Fibroblast of the aortic adventitia (primary cell): Measurements from ENCODE around the gene CPLX1. TPM values are rescaled to one million over a fixed set of nuclear protein-coding genes. Genes with fewer than 3 reads are reported as not detected.

Experiments used
- DNase-seq: peaks from one replicate; pipeline ENCODE4 v3.0.0-alpha.2; 2010; ENCODE audit warnings: low read depth
- H3K4me3 ChIP-seq: 2 replicates; pipeline ENCODE4 v1.5.1; 2011; ENCODE audit warnings: low read depth, mild to moderate bottlenecking, control low read depth, low read length, moderate library complexity
- total RNA-seq: library from RNA; depleted of rRNA; stranded (reverse); fragments of >200 nt; gene quantifications from 2 replicates; pipeline ENCODE4 v1.2.3, GENCODE V29; 2012; ENCODE audit warnings: low replicate concordance
- TF ChIP-seq, protein P1 (sequence below): IDR thresholded peaks from 2 replicates; pipeline ENCODE4 v1.5.1; 2011; ENCODE audit warnings: mild to moderate bottlenecking, low read length, control low read depth, inconsistent platforms; ENCODE audit not compliant: insufficient read depth

Gene CPLX1
- total RNA-seq, 1 donor: not detected

DNA sequence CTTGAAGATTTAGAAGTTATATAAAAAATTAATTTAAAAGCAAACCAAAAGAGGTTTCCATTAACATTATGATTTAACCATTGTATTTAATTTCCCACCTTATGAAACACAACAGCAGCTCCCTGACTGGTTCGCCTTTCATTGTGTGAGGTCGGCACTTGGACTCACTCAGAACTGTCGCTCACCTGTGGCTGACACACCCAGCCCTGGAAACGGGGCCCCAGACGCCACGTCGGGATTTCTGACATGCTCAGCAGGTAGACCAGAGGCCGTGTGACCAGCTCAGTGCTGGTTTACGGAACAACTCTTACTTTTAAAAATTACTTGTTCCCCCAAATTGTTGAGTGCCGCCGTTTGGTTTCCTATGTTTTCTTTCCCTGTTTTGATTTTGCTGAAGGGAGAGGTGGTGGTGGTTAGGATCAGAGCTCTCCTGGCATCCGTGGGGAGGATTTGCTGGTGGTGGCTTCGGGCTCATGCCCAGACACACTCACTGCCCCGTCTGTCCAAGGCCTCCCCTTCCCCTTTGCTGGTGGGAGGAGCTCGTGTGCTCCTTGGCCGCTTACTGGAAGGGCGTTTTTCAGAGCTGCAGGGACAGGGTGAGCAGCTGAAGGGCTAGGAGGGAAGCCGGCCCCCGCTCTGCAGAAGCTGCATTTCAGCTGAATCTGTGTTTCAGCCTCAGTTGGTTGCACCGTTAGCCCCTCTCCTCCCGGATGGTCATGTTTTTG is 59.2 kb downstream of the CPLX1 start:
- TF ChIP-seq, protein P1, sequence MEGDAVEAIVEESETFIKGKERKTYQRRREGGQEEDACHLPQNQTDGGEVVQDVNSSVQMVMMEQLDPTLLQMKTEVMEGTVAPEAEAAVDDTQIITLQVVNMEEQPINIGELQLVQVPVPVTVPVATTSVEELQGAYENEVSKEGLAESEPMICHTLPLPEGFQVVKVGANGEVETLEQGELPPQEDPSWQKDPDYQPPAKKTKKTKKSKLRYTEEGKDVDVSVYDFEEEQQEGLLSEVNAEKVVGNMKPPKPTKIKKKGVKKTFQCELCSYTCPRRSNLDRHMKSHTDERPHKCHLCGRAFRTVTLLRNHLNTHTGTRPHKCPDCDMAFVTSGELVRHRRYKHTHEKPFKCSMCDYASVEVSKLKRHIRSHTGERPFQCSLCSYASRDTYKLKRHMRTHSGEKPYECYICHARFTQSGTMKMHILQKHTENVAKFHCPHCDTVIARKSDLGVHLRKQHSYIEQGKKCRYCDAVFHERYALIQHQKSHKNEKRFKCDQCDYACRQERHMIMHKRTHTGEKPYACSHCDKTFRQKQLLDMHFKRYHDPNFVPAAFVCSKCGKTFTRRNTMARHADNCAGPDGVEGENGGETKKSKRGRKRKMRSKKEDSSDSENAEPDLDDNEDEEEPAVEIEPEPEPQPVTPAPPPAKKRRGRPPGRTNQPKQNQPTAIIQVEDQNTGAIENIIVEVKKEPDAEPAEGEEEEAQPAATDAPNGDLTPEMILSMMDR: no peak
- no peak for DNase-seq
- no peak overlapping the region for H3K4me3 ChIP-seq

- DNase-seq: peak; percentile 18
- no peak overlapping the region for H3K4me3 ChIP-seq
- TF ChIP-seq, protein P1: no peak
These were observed 59.8 kb downstream of the CPLX1 start for GRCh38 chr4:766152-766515.

GRCh38 chr4:764405-765169 is 61.3 kb downstream of the CPLX1 start:
- no peak for DNase-seq
- TF ChIP-seq, protein P1: no peak
- H3K4me3 ChIP-seq: no peak overlapping the region

DNA sequence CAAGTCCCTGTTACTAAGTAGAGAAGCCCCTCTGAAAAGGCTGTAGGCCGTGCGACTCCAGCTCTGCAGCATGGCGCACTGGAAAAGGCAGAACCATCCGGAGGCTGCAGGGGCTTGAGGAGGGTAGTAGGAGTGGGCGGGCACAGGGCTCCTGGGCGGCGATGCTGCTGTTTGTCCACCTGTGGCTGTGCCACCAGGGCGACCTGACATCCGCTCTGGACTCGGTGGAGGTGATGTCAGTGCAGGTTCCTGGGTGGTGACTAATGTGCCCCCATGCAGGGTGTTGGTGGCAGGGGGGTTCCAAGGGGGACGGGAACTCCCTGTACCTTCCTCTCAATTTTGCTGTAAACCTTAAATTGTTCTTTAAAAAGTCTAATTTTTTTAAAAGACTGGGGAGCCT is 62.0 kb downstream of the CPLX1 start:
- no peak overlapping the region for H3K4me3 ChIP-seq
- DNase-seq: no peak
- TF ChIP-seq, protein P1: no peak

DNA sequence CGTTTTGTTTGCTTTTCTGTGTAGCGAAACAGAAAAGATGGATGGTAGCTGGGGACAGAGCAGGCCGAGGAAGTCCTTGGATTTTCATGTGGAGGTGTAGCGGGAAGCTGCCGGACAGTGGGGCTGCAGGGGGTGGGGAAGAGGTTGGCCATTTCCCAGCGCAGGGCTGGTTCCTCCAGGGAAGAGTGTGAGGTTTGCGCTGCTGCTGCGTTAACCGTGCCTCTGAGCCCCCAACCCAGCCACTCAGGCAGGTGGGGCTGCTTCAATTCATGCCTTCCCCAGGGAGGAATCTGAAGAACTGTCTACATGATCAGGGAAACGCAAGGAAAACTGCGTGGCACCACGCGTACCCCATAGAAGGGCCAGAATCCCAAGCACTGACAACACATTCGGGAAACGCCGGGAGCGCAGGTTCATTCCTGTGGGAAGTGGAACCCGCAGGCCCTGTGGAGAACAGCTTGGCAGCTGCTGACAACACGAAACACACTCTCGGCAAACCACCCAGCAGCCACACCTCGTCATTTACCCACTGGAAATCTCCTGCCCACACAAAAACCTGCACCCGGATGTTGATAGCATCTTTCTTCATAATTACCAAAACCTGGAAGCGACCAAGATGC is 62.6 kb downstream of the CPLX1 start:
- DNase-seq: no peak
- TF ChIP-seq, protein P1: no peak
- no peak overlapping the region for H3K4me3 ChIP-seq

GRCh38 chr4:762211-763190 is 63.4 kb downstream of the CPLX1 start:
- H3K4me3 ChIP-seq: no peak overlapping the region
- peak; percentile 19 for DNase-seq
- TF ChIP-seq, protein P1: peak; percentile 19
